ENCODE results near the gene NPPB.
A peak's percentile ranks its signal among the peaks of the same experiment; 100 is the strongest.

NPPB gene

GRCh38 chr1:11880911-11881748, 22.4 kb upstream of the NPPB start:
- Histone ChIP-seq H3K4me1 (ENCODE audit: control insufficient read depth in 2 of 2, insufficient read depth in 1 of 2, low read depth in 1 of 2, low read length in 2 of 2) (peaks cover 4 to 7% of the 10 kb centered on the region in 2 donors), H3K27ac (replicated peaks; ENCODE audit: low read length) (no peak overlapping the region), H2BK5ac (ENCODE audit: low read length) (peak overlapping the region; percentile 53)

GRCh38 chr1:11880181-11880575, 21.4 kb upstream of the NPPB start:
- H2BK15ac ChIP-seq (ENCODE audit: low read length), result no peak overlapping the region
- no peaks in the 10 kb centered on the region for H3K9me3 ChIP-seq (replicated peaks in 1 of 2; ENCODE audit: control insufficient read depth in 2 of 2, insufficient read depth in 1 of 2, low read depth in 1 of 2, low read length in 2 of 2)
- no peak overlapping the region for H3K4ac ChIP-seq (ENCODE audit: low read length)
- no peak for DNase-seq (ENCODE audit: low spot score)
- H2AK5ac ChIP-seq (ENCODE audit: low read depth, low read length), result no peak overlapping the region
- no peak overlapping the region for H3K14ac ChIP-seq (ENCODE audit: low read length)
- no peak overlapping the region for H3K23ac ChIP-seq (ENCODE audit: low read depth, low read length, poor library complexity)
- no peak overlapping the region for H3K4me2 ChIP-seq (ENCODE audit: insufficient read depth, low read length, poor library complexity, severe bottlenecking)
- H4K8ac ChIP-seq (ENCODE audit: low read depth, low read length), result no peak overlapping the region
- no peak overlapping the region for H2BK5ac ChIP-seq (ENCODE audit: low read length)
- H2BK12ac ChIP-seq (ENCODE audit: low read length), result no peak overlapping the region
- H3K27me3 ChIP-seq (ENCODE audit: control insufficient read depth in 3 of 3, insufficient read depth in 3 of 3, low read depth in 1 of 3, low read length in 3 of 3), result peaks cover 0 to 18% (median 0%) of the 10 kb centered on the region in 3 experiments
- no peaks in the 10 kb centered on the region for H3K36me3 ChIP-seq (replicated peaks in 1 of 2; ENCODE audit: control insufficient read depth in 2 of 2, insufficient read depth in 2 of 2, low read length in 2 of 2)
- no peak overlapping the region for H3K18ac ChIP-seq (ENCODE audit: low read length)
- no peak overlapping the region for H3K4me3 ChIP-seq (ENCODE audit: low read length in 2 of 2)
- H3K9ac ChIP-seq (ENCODE audit: low read depth, low read length, poor library complexity), result no peak overlapping the region
- no peak overlapping the region for H3K27ac ChIP-seq (replicated peaks; ENCODE audit: low read length)
- no peak overlapping the region for H2BK120ac ChIP-seq (ENCODE audit: low read depth, low read length)
- H3K4me1 ChIP-seq (ENCODE audit: control insufficient read depth in 2 of 2, insufficient read depth in 1 of 2, low read depth in 1 of 2, low read length in 2 of 2), result peaks cover 4 to 7% of the 10 kb centered on the region in 2 donors
- peaks cover 3% of the 10 kb centered on the region for H3K79me1 ChIP-seq (ENCODE audit: low read depth, low read length)
- no peak overlapping the region for H2AFZ ChIP-seq (ENCODE audit: low read length)
- no CpG with 5 or more reads among the region's 12 CpGs for WGBS, 2 donors (ENCODE audit: extremely low coverage in 2 of 2, insufficient read length in 2 of 2, insufficient replicate concordance in 1 of 2)
- no peak overlapping the region for H4K91ac ChIP-seq (ENCODE audit: low read depth, low read length, poor library complexity)

More at GRCh38 chr1:11880911-11881748, 22.4 kb upstream of the NPPB start:
- Histone ChIP-seq H3K79me1 (ENCODE audit: low read depth, low read length) (peaks cover 3% of the 10 kb centered on the region), H2BK15ac (ENCODE audit: low read length) (no peak overlapping the region), H3K27me3 (ENCODE audit: control insufficient read depth in 3 of 3, insufficient read depth in 3 of 3, low read depth in 1 of 3, low read length in 3 of 3) (peaks cover 0 to 22% (median 0%) of the 10 kb centered on the region in 3 experiments), H3K14ac (ENCODE audit: low read length) (no peak overlapping the region), H3K4me2 (ENCODE audit: insufficient read depth, low read length, poor library complexity, severe bottlenecking) (no peak overlapping the region), H2BK12ac (ENCODE audit: low read length) (no peak overlapping the region), H3K36me3 (replicated peaks in 1 of 2; ENCODE audit: control insufficient read depth in 2 of 2, insufficient read depth in 2 of 2, low read length in 2 of 2) (no peaks in the 10 kb centered on the region), H3K18ac (ENCODE audit: low read length) (no peak overlapping the region), H3K4ac (ENCODE audit: low read length) (no peak overlapping the region), H3K4me3 (ENCODE audit: low read length in 2 of 2) (no peak overlapping the region), H3K23ac (ENCODE audit: low read depth, low read length, poor library complexity) (no peak overlapping the region), H4K8ac (ENCODE audit: low read depth, low read length) (no peak overlapping the region), H3K9ac (ENCODE audit: low read depth, low read length, poor library complexity) (no peak overlapping the region), H2AFZ (ENCODE audit: low read length) (peak overlapping the region; percentile 29), H3K9me3 (replicated peaks in 1 of 2; ENCODE audit: control insufficient read depth in 2 of 2, insufficient read depth in 1 of 2, low read depth in 1 of 2, low read length in 2 of 2) (no peaks in the 10 kb centered on the region), H4K91ac (ENCODE audit: low read depth, low read length, poor library complexity) (no peak overlapping the region), H2AK5ac (ENCODE audit: low read depth, low read length) (no peak overlapping the region), H2BK120ac (ENCODE audit: low read depth, low read length) (no peak overlapping the region)
- WGBS, 2 donors (ENCODE audit: extremely low coverage in 2 of 2, insufficient read length in 2 of 2, insufficient replicate concordance in 1 of 2), result no CpG with 5 or more reads among the region's 10 CpGs
- no peak for DNase-seq (ENCODE audit: low spot score)

GRCh38 chr1:11879311-11880180, 20.8 kb upstream of the NPPB start:
- no peaks in the 10 kb centered on the region for H3K36me3 ChIP-seq (replicated peaks in 1 of 2; ENCODE audit: control insufficient read depth in 2 of 2, insufficient read depth in 2 of 2, low read length in 2 of 2)
- no peak overlapping the region for H3K23ac ChIP-seq (ENCODE audit: low read depth, low read length, poor library complexity)
- no peak overlapping the region for H3K4ac ChIP-seq (ENCODE audit: low read length)
- no peak overlapping the region for H2AK5ac ChIP-seq (ENCODE audit: low read depth, low read length)
- no peak overlapping the region for H2BK15ac ChIP-seq (ENCODE audit: low read length)
- H3K4me3 ChIP-seq (ENCODE audit: low read length in 2 of 2), result no peak overlapping the region
- H3K27ac ChIP-seq (replicated peaks; ENCODE audit: low read length), result no peak overlapping the region
- H2AFZ ChIP-seq (ENCODE audit: low read length), result no peak overlapping the region
- no peak overlapping the region for H2BK5ac ChIP-seq (ENCODE audit: low read length)
- peaks cover 3% of the 10 kb centered on the region for H3K79me1 ChIP-seq (ENCODE audit: low read depth, low read length)
- H2BK12ac ChIP-seq (ENCODE audit: low read length), result no peak overlapping the region
- H2BK120ac ChIP-seq (ENCODE audit: low read depth, low read length), result no peak overlapping the region
- no CpG with 5 or more reads among the region's 28 CpGs for WGBS, 2 donors (ENCODE audit: extremely low coverage in 2 of 2, insufficient read length in 2 of 2, insufficient replicate concordance in 1 of 2)
- peak overlapping the region; percentile 82 for H3K14ac ChIP-seq (ENCODE audit: low read length)
- no peak overlapping the region for H4K8ac ChIP-seq (ENCODE audit: low read depth, low read length)
- peak overlapping the region; percentile 51 for H3K18ac ChIP-seq (ENCODE audit: low read length)
- no peak overlapping the region for H4K91ac ChIP-seq (ENCODE audit: low read depth, low read length, poor library complexity)
- no peak overlapping the region for H3K4me2 ChIP-seq (ENCODE audit: insufficient read depth, low read length, poor library complexity, severe bottlenecking)
- peaks cover 4 to 7% of the 10 kb centered on the region in 2 donors for H3K4me1 ChIP-seq (ENCODE audit: control insufficient read depth in 2 of 2, insufficient read depth in 1 of 2, low read depth in 1 of 2, low read length in 2 of 2)
- no peak for DNase-seq (ENCODE audit: low spot score)
- H3K9me3 ChIP-seq (replicated peaks in 1 of 2; ENCODE audit: control insufficient read depth in 2 of 2, insufficient read depth in 1 of 2, low read depth in 1 of 2, low read length in 2 of 2), result no peaks in the 10 kb centered on the region
- peaks cover 0 to 22% (median 0%) of the 10 kb centered on the region in 3 experiments for H3K27me3 ChIP-seq (ENCODE audit: control insufficient read depth in 3 of 3, insufficient read depth in 3 of 3, low read depth in 1 of 3, low read length in 3 of 3)
- H3K9ac ChIP-seq (ENCODE audit: low read depth, low read length, poor library complexity), result no peak overlapping the region

- Histone ChIP-seq H3K4me3 (ENCODE audit: low read length in 2 of 2) (no peak overlapping the region), H3K18ac (ENCODE audit: low read length) (peak overlapping the region; percentile 64), H3K79me1 (ENCODE audit: low read depth, low read length) (peaks cover 3% of the 10 kb centered on the region), H3K14ac (ENCODE audit: low read length) (peak overlapping the region; percentile 82), H3K9me3 (replicated peaks in 1 of 2; ENCODE audit: control insufficient read depth in 2 of 2, insufficient read depth in 1 of 2, low read depth in 1 of 2, low read length in 2 of 2) (no peaks in the 10 kb centered on the region), H4K91ac (ENCODE audit: low read depth, low read length, poor library complexity) (no peak overlapping the region), H2BK120ac (ENCODE audit: low read depth, low read length) (no peak overlapping the region), H3K9ac (ENCODE audit: low read depth, low read length, poor library complexity) (no peak overlapping the region), H3K27ac (replicated peaks; ENCODE audit: low read length) (no peak overlapping the region), H3K27me3 (ENCODE audit: control insufficient read depth in 3 of 3, insufficient read depth in 3 of 3, low read depth in 1 of 3, low read length in 3 of 3) (peaks cover 0 to 24% (median 0%) of the 10 kb centered on the region in 3 experiments), H2BK15ac (ENCODE audit: low read length) (no peak overlapping the region), H3K36me3 (replicated peaks in 1 of 2; ENCODE audit: control insufficient read depth in 2 of 2, insufficient read depth in 2 of 2, low read length in 2 of 2) (no peaks in the 10 kb centered on the region), H4K8ac (ENCODE audit: low read depth, low read length) (no peak overlapping the region), H2AFZ (ENCODE audit: low read length) (no peak overlapping the region), H2BK5ac (ENCODE audit: low read length) (no peak overlapping the region), H2AK5ac (ENCODE audit: low read depth, low read length) (no peak overlapping the region), H2BK12ac (ENCODE audit: low read length) (no peak overlapping the region), H3K4me1 (ENCODE audit: control insufficient read depth in 2 of 2, insufficient read depth in 1 of 2, low read depth in 1 of 2, low read length in 2 of 2) (peaks cover 4 to 7% of the 10 kb centered on the region in 2 donors), H3K4me2 (ENCODE audit: insufficient read depth, low read length, poor library complexity, severe bottlenecking) (no peak overlapping the region), H3K23ac (ENCODE audit: low read depth, low read length, poor library complexity) (peak overlapping the region; percentile 20), H3K4ac (ENCODE audit: low read length) (peak overlapping the region; percentile 11)
- no CpG with 5 or more reads among the region's 6 CpGs for WGBS, 2 donors (ENCODE audit: extremely low coverage in 2 of 2, insufficient read length in 2 of 2, insufficient replicate concordance in 1 of 2)
- no peak for DNase-seq (ENCODE audit: low spot score)
These were observed 20.1 kb upstream of the NPPB start for GRCh38 chr1:11878891-11879190.
